NCI-H526 treated with DMSO at 0.1 percent for 48 hours (cell line): ENCODE data around the gene ARHGAP32.
"Not testable (repeated sequence)": the region's sequence is repeated elsewhere in the genome, so short reads cannot be mapped to it uniquely, and the experiment has no call there.

Source experiments
- DNase-seq: peaks from one replicate; lab custom pipeline; 2025; lab: John Stamatoyannopoulos, UW

The ARHGAP32 gene

GRCh38 chr11:128933481-128934178, 258.5 kb downstream of the ARHGAP32 start:
- no peak for DNase-seq

GRCh38 chr11:128931668-128932067, 260.5 kb downstream of the ARHGAP32 start:
- DNase-seq, result peak; percentile 88

- no peak for DNase-seq
Observed at GRCh38 chr11:128931066-128931465, 261.1 kb downstream of the ARHGAP32 start.

GRCh38 chr11:128929991-128930390, 262.1 kb downstream of the ARHGAP32 start:
- no peak for DNase-seq

GRCh38 chr11:128929468-128929867, 262.7 kb downstream of the ARHGAP32 start:
- DNase-seq, result no peak

GRCh38 chr11:128928400-128928799, 263.7 kb downstream of the ARHGAP32 start:
- no peak for DNase-seq

GRCh38 chr11:128927683-128928336, 264.3 kb downstream of the ARHGAP32 start:
- DNase-seq, result peak; percentile 99

GRCh38 chr11:128927108-128927461, 265.0 kb downstream of the ARHGAP32 start:
- no peak for DNase-seq

GRCh38 chr11:128926437-128927107, 265.6 kb downstream of the ARHGAP32 start:
- DNase-seq, result no peak

GRCh38 chr11:128926000-128926399, 266.1 kb downstream of the ARHGAP32 start:
- no peak for DNase-seq

GRCh38 chr11:128925250-128925600, 266.9 kb downstream of the ARHGAP32 start:
- DNase-seq, result no peak

GRCh38 chr11:128924510-128925249, 267.4 kb downstream of the ARHGAP32 start:
- no peak for DNase-seq

GRCh38 chr11:128924104-128924503, 268.0 kb downstream of the ARHGAP32 start:
- no peak for DNase-seq

GRCh38 chr11:128921793-128922192, 270.3 kb downstream of the ARHGAP32 start:
- no peak for DNase-seq

- no peak for DNase-seq
Observed at GRCh38 chr11:128920666-128921065, 271.5 kb downstream of the ARHGAP32 start.

GRCh38 chr11:128919635-128920034, 272.5 kb downstream of the ARHGAP32 start:
- DNase-seq, result not testable (repeated sequence)

GRCh38 chr11:128919216-128919615, 272.9 kb downstream of the ARHGAP32 start:
- no peak for DNase-seq

- no peak for DNase-seq
Observed at GRCh38 chr11:128917144-128917724, 274.9 kb downstream of the ARHGAP32 start.

- DNase-seq, result no peak
Observed at GRCh38 chr11:128916681-128917080, 275.4 kb downstream of the ARHGAP32 start.

GRCh38 chr11:128916037-128916572, 276.0 kb downstream of the ARHGAP32 start:
- no peak for DNase-seq

- no peak for DNase-seq
Observed at GRCh38 chr11:128915149-128915521, 277.0 kb downstream of the ARHGAP32 start.
